Glutamatergic neuron (in vitro differentiated cells): ENCODE data around the gene EP300. TPM values are rescaled to one million over a fixed set of nuclear protein-coding genes. Genes with fewer than 3 reads are reported as not detected.
"Not testable (repeated sequence)": the region's sequence is repeated elsewhere in the genome, so short reads cannot be mapped to it uniquely, and the experiment has no call there.

Experiments used
- DNase-seq: peaks from one replicate; pipeline ENCODE4 v3.0.0; 2022
- H3K27ac Mint-ChIP-seq: one replicate; pipeline ENCODE4 v1.8.0; 2020; ENCODE audit warnings: mild to moderate bottlenecking, mixed read lengths, inconsistent platforms; ENCODE audit not compliant: unreplicated experiment
- H3K27me3 Mint-ChIP-seq: one replicate; pipeline ENCODE4 v1.8.0; 2020; ENCODE audit warnings: mild to moderate bottlenecking, moderate library complexity, mixed read lengths, inconsistent platforms; ENCODE audit not compliant: unreplicated experiment
- H3K36me3 Mint-ChIP-seq: one replicate; pipeline ENCODE4 v1.8.0; 2020; ENCODE audit warnings: mild to moderate bottlenecking, mixed read lengths, inconsistent platforms; ENCODE audit not compliant: unreplicated experiment
- H3K4me1 Mint-ChIP-seq: one replicate; pipeline ENCODE4 v1.8.0; 2020; ENCODE audit warnings: mild to moderate bottlenecking, low read depth, mixed read lengths, inconsistent platforms; ENCODE audit not compliant: unreplicated experiment
- H3K4me3 Mint-ChIP-seq: one replicate; pipeline ENCODE4 v1.8.0; 2020; ENCODE audit warnings: mild to moderate bottlenecking, mixed read lengths, inconsistent platforms; ENCODE audit not compliant: unreplicated experiment
- H3K9me3 Mint-ChIP-seq: one replicate; pipeline ENCODE4 v1.8.0; 2020; ENCODE audit warnings: mild to moderate bottlenecking, moderate library complexity, mixed read lengths, inconsistent platforms; ENCODE audit not compliant: unreplicated experiment
- CTCF ChIP-seq: fragments of 200-600 bp; sonication (generic); IDR thresholded peaks from one replicate; pipeline ENCODE4 v1.5.0; 2021; ENCODE audit not compliant: partially characterized antibody, unreplicated experiment
- total RNA-seq: library from RNA; stranded (reverse); fragmentation: NEBNext Ultra II Directional; extraction: Animal tissue kit (Norgen Biotek cat#: 25700); gene quantifications from one replicate; pipeline ENCODE4 v1.2.1, GENCODE V29; 2021; ENCODE audit not compliant: unreplicated experiment

The EP300 gene
- total RNA-seq, 1 donor from 2014 or later = 127 TPM

GRCh38 chr22:41175546-41175945 is 83.2 kb downstream of the EP300 start:
- Mint-ChIP-seq H3K27ac (no peak overlapping the region), H3K27me3 (peaks cover 8% of the 10 kb centered on the region), H3K4me1 (peaks cover 2% of the 10 kb centered on the region), H3K9me3 (peaks cover 13% of the 10 kb centered on the region), H3K36me3 (no peaks in the 10 kb centered on the region), H3K4me3 (no peak overlapping the region)
- DNase-seq = no peak
- no peak for TF ChIP-seq CTCF

GRCh38 chr22:41177040-41177621 is 84.7 kb downstream of the EP300 start:
- Mint-ChIP-seq H3K27ac (no peak overlapping the region), H3K27me3 (peaks cover 8% of the 10 kb centered on the region), H3K4me1 (peaks cover 2% of the 10 kb centered on the region), H3K36me3 (no peaks in the 10 kb centered on the region), H3K9me3 (peaks cover 16% of the 10 kb centered on the region), H3K4me3 (no peak overlapping the region)
- DNase-seq = no peak
- no peak for TF ChIP-seq CTCF

- no peak for TF ChIP-seq CTCF
- H3K36me3 Mint-ChIP-seq = no peaks in the 10 kb centered on the region
- peaks cover 8% of the 10 kb centered on the region for H3K27me3 Mint-ChIP-seq
- peak overlapping the region; percentile 28 for H3K27ac Mint-ChIP-seq
- DNase-seq = no peak
- peaks cover 19% of the 10 kb centered on the region for H3K9me3 Mint-ChIP-seq
- no peak overlapping the region for H3K4me3 Mint-ChIP-seq
- H3K4me1 Mint-ChIP-seq = peaks cover 2% of the 10 kb centered on the region
Measured at GRCh38 chr22:41177622-41178424, 85.4 kb downstream of the EP300 start.

- Mint-ChIP-seq H3K27ac (peak overlapping the region; percentile 40), H3K9me3 (peaks cover 15% of the 10 kb centered on the region), H3K4me3 (no peak overlapping the region), H3K4me1 (peaks cover 2% of the 10 kb centered on the region), H3K36me3 (no peaks in the 10 kb centered on the region), H3K27me3 (peaks cover 8% of the 10 kb centered on the region)
- DNase-seq = no peak
- TF ChIP-seq CTCF = no peak
Measured at GRCh38 chr22:41178425-41178975, 86.1 kb downstream of the EP300 start.

GRCh38 chr22:41180362-41180761 is 88.0 kb downstream of the EP300 start:
- not testable (repeated sequence) for DNase-seq, H3K4me1 Mint-ChIP-seq, H3K36me3 Mint-ChIP-seq, H3K27me3 Mint-ChIP-seq, H3K4me3 Mint-ChIP-seq
- peak overlapping the region; percentile 33 for H3K27ac Mint-ChIP-seq
- H3K9me3 Mint-ChIP-seq = peaks cover 15% of the 10 kb centered on the region
